Bronchial epithelial cell (primary cell): ENCODE results near the gene ARFGAP1. TPM values are rescaled to one million over a fixed set of nuclear protein-coding genes. Genes with fewer than 3 reads are reported as not detected.

Experiments
- DNase-seq: peaks from one replicate; pipeline ENCODE4 v3.0.0-alpha.2; 2010; ENCODE audit warnings: low read depth
- FAIRE-seq: peaks from 2 replicates; lab custom pipeline; 2011; peaks lifted over from hg19 to GRCh38; lab: Jason Lieb, UNC
- H3K27me3 ChIP-seq: 2 replicates; pipeline ENCODE4 v1.5.1; 2011; ENCODE audit warnings: low read length; ENCODE audit not compliant: control insufficient read depth, insufficient read depth
- H3K36me3 ChIP-seq: 2 replicates; pipeline ENCODE4 v1.5.1; 2011; ENCODE audit warnings: low read length; ENCODE audit not compliant: control insufficient read depth, insufficient read depth
- H3K4me3 ChIP-seq: 2 replicates; pipeline ENCODE4 v1.5.1; 2011; ENCODE audit warnings: mild to moderate bottlenecking, low read depth, low read length, control low read depth
- total RNA-seq: library from RNA; depleted of rRNA; stranded (reverse); fragments of >200 nt; gene quantifications from 2 replicates; pipeline ENCODE4 v1.2.1, GENCODE V29; 2014
- TF ChIP-seq, protein P1 (sequence below): IDR thresholded peaks from 2 replicates; pipeline ENCODE4 v1.5.1; 2011; ENCODE audit warnings: mild to moderate bottlenecking, moderate library complexity, low read length, control low read depth, inconsistent platforms; ENCODE audit not compliant: insufficient read depth, severe bottlenecking

The ARFGAP1 gene
- total RNA-seq, 1 donor from 2014 or later, result 49.2 TPM

DNA sequence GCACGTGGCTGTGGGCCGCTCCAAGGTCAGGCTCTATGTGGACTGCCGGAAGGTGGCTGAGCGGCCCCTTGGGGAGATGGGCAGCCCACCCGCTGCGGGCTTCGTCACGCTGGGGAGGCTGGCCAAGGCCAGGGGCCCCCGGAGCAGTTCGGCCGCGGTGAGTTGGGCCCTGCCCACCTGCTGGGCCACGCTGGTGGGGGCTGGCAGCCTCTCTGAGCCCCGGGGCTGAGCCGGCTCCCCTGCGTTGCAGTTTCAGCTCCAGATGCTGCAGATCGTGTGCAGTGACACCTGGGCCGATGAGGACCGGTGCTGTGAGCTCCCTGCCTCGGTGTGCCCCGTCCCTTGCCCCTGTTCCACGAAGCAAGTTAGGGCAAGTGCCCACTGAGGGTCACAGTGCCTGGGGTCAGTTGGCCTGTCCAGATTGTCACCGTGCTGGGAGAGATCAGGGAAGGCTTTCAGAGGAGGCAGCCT lies 47.5 kb downstream of the ARFGAP1 start:
- no peak for DNase-seq
- FAIRE-seq, result no peak
- H3K4me3 ChIP-seq, result no peak overlapping the region
- no peaks in the 10 kb centered on the region for H3K36me3 ChIP-seq
- TF ChIP-seq, protein P1, sequence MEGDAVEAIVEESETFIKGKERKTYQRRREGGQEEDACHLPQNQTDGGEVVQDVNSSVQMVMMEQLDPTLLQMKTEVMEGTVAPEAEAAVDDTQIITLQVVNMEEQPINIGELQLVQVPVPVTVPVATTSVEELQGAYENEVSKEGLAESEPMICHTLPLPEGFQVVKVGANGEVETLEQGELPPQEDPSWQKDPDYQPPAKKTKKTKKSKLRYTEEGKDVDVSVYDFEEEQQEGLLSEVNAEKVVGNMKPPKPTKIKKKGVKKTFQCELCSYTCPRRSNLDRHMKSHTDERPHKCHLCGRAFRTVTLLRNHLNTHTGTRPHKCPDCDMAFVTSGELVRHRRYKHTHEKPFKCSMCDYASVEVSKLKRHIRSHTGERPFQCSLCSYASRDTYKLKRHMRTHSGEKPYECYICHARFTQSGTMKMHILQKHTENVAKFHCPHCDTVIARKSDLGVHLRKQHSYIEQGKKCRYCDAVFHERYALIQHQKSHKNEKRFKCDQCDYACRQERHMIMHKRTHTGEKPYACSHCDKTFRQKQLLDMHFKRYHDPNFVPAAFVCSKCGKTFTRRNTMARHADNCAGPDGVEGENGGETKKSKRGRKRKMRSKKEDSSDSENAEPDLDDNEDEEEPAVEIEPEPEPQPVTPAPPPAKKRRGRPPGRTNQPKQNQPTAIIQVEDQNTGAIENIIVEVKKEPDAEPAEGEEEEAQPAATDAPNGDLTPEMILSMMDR, result no peak
- no peaks in the 10 kb centered on the region for H3K27me3 ChIP-seq

DNA sequence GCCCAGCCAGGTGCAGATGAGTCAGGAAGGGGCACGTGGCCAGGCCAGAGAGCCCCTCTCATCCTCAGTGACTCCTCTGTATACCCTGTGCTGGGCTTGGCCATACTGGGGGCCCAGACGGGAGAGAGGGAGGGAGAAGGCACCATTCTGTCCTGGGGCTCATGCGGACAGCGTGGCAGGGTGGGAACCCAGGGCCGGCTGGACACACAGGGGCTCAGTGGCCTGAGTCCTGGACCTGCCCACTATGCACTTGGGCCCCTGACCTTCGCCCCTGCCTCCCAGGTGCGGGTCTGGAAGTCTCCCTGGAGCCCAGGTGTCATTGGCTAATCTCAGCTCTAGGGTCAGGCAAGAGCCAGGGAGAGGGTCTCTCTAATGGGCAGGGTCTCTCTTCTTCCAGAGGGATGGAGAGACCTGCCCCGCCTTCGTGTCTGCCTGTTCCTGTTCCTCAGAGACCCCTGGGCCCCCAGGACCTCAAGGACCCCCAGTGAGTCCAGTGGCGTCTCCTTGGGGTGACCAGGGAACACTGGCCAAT lies 48.1 kb downstream of the ARFGAP1 start:
- no peak for FAIRE-seq
- TF ChIP-seq, protein P1, result no peak
- DNase-seq, result no peak
- H3K36me3 ChIP-seq, result no peaks in the 10 kb centered on the region
- H3K27me3 ChIP-seq, result no peaks in the 10 kb centered on the region
- H3K4me3 ChIP-seq, result no peak overlapping the region

DNA sequence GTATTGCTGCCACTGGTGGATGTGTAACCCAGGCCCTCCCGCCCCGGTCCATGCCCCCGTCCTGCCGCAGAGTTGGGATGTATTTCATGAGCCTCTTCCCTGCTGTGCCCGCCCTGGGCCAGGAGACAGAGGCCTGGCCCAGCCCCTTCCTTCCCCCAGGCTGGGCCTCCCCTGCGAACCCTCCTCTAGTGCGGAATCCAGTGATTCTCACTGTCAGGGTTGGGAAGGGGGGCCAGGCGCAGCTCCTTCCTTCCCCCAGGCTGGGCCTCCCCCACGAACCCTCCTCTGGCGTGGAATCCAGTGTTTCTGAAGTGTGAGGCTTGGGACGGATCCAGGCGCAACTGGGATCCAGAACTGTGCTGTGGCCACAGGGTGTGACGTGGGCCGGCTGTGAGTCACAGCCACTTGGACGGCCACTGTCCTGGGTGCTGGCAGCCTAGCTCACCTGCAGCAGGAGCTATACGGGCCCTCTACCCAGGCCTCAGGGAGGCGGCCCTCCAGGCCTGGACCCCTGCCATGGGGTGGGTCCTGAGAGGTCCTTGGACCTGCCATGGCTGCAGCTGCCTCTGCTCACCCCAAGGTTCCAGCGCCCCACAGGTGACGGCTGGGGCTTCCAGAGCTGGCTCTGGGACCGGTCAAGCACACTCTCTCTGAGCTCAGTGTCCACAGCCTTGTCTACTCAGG lies 48.7 kb downstream of the ARFGAP1 start:
- H3K36me3 ChIP-seq, result no peaks in the 10 kb centered on the region
- TF ChIP-seq, protein P1, result no peak
- H3K27me3 ChIP-seq, result no peaks in the 10 kb centered on the region
- FAIRE-seq (no peak), DNase-seq (no peak)
- H3K4me3 ChIP-seq, result no peak overlapping the region

DNA sequence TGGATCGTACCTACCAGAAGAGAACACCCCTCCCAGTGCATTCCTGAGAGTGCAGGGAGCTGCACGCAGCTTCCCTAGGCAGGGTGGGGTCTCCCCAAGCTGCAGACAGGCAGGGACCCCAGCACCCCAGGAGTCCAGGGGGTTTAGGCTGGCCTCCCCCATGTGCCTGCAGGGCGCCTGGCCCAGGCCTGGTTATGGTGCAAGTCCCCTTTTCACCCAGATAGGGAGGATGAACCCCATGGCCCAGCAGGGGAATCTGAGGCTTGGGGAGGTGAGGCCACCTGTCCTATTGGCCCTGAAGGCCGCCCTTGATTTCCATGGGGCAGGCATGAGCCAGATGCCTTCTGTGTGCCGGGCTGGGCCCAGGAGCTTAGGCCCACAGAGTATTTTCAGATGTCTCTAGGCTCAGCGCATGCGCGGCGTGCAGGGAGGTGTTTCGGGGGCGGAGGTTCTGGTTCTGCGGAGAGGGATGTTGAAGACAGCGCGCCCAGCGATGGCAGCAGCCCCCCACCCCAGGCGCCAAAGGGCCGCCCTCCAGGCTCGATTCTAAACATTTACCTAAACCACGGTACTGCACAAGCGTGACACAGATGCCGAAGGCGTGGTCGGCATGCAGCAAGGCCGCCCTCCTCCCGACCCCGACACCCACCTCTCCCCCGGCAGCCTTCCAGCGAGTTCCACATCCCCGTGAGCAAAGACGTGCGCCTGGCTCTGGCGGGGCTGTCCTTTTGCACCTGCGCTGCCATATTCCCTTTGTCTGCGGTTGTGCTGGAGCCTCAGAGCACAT lies 49.7 kb downstream of the ARFGAP1 start:
- DNase-seq (no peak), FAIRE-seq (no peak)
- Histone ChIP-seq H3K36me3 (no peaks in the 10 kb centered on the region), H3K27me3 (no peaks in the 10 kb centered on the region), H3K4me3 (no peak overlapping the region)
- TF ChIP-seq, protein P1, result no peak

DNA sequence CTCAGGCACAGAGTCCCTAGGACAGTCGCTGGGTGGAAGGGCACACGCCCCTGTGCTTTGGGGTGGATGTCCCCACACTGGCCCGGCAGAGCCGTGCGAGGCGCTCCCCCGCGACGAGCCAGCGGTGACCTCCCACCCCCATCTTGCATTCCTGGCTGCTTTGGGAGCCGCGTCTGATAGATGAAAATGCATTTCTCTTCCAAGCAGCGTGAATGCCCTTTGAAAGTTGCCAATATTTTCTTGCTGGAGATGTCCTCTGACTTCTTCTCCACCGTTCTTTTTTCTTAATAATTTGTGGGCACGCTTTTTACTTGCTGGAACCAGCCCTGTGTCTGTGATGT lies 50.3 kb downstream of the ARFGAP1 start:
- FAIRE-seq (no peak), DNase-seq (no peak)
- Histone ChIP-seq H3K27me3 (no peaks in the 10 kb centered on the region), H3K36me3 (no peaks in the 10 kb centered on the region), H3K4me3 (no peak overlapping the region)
- TF ChIP-seq, protein P1, result no peak
